GM18498 (cell line): ENCODE data around the gene USH2A.

Source experiments
- ATAC-seq: cut with Tn5 transposase; IDR thresholded peaks from one replicate; pipeline ENCODE4 v1.9.1; 2021; ENCODE audit warnings: mild to moderate bottlenecking, moderate library complexity; ENCODE audit not compliant: unreplicated experiment

The USH2A gene, protein sequence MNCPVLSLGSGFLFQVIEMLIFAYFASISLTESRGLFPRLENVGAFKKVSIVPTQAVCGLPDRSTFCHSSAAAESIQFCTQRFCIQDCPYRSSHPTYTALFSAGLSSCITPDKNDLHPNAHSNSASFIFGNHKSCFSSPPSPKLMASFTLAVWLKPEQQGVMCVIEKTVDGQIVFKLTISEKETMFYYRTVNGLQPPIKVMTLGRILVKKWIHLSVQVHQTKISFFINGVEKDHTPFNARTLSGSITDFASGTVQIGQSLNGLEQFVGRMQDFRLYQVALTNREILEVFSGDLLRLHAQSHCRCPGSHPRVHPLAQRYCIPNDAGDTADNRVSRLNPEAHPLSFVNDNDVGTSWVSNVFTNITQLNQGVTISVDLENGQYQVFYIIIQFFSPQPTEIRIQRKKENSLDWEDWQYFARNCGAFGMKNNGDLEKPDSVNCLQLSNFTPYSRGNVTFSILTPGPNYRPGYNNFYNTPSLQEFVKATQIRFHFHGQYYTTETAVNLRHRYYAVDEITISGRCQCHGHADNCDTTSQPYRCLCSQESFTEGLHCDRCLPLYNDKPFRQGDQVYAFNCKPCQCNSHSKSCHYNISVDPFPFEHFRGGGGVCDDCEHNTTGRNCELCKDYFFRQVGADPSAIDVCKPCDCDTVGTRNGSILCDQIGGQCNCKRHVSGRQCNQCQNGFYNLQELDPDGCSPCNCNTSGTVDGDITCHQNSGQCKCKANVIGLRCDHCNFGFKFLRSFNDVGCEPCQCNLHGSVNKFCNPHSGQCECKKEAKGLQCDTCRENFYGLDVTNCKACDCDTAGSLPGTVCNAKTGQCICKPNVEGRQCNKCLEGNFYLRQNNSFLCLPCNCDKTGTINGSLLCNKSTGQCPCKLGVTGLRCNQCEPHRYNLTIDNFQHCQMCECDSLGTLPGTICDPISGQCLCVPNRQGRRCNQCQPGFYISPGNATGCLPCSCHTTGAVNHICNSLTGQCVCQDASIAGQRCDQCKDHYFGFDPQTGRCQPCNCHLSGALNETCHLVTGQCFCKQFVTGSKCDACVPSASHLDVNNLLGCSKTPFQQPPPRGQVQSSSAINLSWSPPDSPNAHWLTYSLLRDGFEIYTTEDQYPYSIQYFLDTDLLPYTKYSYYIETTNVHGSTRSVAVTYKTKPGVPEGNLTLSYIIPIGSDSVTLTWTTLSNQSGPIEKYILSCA (N-terminal part only)

DNA sequence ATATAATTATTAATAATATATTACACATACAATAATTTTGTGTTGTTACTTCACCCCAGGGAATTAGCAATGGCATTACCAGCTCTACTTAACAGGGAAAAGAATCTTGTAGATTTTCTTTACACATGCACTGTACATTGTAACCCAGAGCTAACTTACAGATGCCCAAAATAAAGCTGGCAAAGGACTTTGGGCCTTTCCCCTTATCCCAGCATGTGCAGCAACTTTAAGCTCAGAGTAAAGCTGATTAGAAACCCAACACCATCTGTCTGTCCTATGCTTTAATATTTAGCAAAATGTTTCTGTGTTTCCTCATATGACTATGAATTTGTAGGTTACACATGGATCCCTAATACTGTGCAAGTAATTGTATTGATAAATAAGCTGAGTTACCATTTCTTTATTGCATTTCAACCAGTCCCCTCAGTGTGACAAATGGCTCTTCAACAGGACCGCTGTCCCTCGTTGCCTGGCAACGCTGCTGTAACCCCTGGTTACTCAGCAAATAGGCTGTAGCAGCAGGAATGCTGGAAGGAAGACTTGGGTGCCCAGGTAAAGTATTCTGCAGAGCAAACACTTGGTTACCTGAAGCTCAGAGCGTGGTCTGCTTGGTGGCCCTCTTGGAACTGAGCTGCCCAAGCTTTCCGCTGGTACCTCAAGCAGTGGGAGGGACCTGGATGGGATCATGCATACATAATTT, at the start of gene USH2A:
USH2A (minus strand) TSS at position 628 of the 700 bp plus-strand sequence. CDS start 1,112 bp downstream, outside the sequence.
- ATAC-seq, result no peak

DNA sequence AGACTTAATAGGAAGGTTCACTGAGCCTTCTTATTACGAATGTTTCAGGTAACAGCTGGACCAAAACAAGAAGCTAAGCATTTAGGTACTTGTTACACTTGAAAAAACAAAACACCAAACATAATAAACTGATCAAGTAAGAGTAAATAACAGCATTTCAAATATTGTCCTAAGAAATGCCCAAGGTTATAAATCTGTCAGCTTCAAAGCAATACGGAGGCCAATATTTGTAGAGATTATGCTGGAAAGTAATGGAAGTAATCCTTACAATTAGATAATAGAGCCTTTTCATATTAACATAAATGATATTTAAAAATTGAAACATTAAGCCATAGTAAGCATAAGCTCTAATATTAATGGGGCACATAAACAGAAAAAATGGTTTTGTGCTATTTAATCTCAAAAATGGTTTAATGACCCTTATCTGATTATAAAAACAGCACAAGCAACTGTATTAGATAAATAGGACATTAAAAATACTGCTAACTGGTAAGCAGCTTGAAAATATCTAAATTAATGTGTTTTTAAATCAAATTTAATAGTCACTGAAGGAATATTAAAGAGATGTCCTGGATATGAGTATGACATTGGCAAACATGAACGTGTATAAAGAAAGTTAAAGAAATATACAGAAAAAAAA, 43.0 kb upstream of the USH2A start:
- no peak for ATAC-seq

DNA sequence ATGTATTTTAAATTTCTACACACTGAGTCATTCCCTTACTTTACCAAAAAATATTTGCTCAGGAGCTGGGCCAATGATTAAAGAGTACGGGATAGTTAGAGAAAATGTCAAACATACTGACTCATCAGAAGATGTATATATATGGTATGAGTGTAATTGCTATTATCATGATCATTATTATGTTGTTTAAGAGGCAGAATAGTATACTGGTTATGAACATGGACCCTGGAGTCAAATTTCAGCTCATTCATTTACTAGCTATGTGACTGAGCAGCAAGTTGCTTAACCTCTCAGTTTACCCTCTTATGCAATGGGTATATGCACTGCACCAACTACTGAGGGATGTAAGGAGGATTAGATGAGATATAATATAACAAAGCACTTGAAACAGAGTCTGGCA, 41.2 kb upstream of the USH2A start:
- ATAC-seq, result no peak

DNA sequence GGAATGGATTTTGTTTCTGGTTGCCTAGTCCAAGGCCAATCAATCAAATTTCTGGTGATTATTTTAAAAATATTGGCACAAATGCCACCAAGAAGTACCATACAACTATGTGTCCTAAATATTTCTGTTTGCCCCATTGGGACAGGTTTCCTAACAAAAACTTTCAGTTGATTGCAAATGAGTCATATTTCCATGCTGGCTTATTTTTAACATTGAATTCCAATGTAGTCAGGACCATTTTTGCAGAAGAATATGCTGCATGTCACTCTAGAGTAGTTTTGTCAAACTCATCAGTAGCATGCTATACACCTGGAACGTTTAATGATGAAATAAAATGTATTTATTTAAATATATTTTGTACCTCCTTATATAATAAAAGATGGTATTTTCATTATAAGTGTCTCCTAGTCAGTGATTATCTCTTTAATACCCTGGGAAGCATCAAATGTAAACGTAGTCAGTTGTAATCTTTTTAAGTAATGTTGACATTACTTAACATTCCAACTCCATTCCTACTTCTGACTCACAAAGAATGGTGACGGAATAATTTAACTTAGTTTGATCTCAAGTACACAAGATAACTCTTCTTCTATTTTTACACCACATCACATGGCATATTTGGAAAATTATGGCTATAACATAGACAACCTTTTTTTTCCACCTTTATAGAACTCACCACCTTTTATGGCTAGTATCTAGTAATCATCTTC, 39.0 kb upstream of the USH2A start:
- ATAC-seq, result no peak

DNA sequence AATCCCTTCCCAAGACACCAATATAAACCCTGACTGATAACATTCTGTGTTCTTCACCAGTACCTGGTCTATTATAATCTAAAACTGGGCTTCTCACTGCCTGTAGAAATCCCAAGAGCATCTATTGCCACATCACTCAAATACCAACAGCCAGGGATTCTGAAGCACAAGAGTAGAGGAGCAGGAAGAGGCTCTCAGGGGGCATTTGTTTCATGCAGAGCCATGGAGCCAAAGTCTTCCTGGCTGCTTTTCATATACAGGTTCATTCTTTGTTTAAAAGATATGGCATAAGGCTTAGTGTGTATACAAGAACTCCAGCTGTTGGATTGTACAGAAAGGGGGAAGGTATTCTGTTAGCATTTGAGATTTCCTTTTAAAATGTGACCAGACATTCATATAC, 38.2 kb upstream of the USH2A start:
- no peak for ATAC-seq

DNA sequence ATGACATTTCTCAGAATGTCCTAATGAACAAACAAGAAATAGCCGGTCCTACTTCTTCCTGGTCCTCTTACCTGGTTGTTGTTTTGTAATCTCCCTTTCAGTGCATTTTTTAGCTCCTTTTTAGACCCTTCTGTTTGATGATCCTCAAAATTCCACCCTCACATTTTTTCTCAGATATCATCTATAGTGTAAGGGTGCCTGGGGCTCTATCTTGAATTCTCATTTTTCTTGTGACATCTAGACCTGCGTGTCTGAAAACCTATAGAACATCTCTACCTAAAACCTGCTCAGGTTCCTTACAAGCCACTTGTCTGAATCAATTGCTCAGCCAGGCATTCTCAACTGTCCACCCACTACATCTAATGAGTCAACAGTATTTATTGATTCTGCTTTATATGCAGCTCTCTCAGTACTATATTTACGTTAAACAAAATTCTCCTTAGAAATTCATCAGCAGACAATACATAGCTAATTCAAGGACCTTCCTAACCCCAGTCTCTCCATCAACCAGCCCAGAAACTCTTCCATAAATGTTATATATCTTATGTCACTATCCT, 36.5 kb upstream of the USH2A start:
- ATAC-seq, result no peak

DNA sequence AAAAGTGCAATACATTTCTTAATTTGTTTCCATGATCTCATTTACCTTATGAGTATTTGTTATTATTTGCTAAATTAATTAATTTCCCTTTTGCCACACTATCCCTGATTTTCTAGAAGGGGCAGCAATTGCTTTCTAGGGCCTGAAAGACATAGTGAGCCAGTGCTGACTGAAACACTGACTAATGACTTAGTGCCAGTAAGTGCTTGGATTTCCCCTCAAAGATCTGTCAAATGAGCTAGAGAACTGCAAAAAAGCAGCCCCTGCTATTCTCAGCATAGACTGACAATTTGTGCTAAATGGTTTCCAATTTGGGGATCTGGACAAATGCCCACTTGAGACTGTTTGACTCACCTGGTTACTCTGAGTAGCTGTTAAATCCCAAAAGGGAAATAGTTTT, 35.6 kb upstream of the USH2A start:
- ATAC-seq, result no peak

DNA sequence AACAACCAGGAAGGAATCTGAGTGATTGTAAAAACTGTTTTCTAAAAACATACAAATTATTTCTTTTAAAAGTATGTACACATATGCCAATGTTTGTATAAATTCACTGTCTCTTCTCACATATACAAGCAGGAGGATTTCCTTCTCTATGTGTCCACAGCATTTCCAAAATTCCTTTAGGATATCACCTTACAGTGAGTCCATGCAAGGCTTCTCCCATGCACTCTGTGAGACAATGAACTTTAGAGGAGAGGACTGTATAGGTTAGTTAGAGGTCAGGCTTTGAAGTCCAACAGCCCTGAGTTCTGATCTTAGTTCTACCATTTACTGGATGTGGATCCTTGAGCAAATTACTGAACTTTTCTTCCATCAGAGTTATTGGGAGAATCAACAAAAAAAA, 34.1 kb upstream of the USH2A start:
- no peak for ATAC-seq

DNA sequence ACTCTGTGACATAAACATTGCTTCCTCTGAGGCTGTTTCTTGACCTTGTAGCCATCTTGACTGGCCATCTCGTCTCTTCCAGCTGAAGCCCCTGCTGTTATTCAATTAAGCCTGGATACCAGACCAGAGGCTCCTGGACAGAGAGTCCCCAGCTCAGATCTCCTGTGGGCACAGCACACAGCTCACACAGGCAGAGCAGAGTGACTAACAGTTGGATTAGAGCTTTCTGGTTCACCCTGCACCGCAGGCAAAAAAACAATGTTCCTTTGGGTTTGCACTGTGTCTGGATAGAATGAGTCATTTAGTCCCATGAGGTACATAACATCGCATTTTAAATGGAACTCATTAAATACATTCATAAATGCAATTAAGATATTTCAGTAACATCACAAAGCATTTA, 33.4 kb upstream of the USH2A start:
- no peak for ATAC-seq

DNA sequence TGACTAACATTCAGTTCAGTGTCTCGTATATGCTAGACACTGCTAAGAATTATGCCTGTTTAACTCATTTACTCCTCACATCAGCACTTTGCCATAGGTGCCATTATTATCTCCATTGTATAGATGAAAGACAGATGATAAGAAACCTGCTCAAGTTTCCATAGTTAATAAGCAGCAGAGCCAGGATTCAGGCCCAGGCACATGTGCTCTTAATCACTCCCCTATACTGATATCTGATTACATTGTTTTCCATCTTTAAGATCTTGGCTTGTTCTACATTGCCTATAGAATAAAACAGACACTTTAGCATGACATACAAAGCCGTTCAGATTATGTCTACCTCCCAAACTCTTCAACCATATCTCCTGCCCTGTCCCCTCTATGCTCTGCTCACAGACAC, 30.5 kb upstream of the USH2A start:
- ATAC-seq, result no peak

DNA sequence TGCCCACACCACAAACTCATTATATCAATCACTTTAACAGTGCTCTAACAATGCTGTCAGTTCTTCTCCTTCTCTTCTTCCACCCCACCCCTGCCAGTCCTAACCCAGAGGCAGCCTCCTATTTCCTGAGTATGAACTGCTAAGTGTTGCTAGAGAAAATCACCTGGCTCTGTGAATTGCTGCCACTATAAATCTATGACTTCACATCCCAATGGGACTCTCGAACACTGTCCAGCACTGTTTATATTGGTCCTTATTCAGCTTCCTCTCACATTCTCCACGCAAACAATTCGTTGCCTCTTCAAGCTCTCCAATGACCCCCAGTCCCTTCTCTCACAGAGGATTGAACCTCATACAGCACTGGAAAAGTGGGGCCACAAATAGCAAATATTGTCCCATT, 27.0 kb upstream of the USH2A start:
- ATAC-seq, result no peak

DNA sequence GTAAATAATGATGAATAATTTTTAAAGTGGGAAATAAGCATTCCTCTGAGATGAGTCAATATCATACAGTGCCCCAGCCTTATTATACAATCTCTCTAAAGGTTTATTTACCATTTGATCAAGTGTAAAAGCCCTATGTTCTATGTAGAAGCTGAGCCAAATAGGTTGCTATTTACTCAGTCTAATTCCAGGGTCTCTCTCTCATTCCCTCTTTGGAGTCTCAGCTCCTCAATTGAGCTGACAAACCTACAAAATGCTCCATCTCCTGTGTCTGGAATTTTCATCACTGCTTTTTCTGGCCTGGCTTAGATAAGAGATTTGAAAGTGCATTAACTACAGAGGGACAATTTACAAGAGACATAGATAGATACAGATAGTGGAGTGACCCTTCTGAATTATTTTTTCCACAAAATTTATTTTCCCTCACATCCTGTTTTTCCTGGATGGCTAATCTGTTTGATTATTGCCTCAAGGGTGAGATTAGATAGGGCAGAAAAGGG, 24.8 kb upstream of the USH2A start:
- ATAC-seq, result no peak

DNA sequence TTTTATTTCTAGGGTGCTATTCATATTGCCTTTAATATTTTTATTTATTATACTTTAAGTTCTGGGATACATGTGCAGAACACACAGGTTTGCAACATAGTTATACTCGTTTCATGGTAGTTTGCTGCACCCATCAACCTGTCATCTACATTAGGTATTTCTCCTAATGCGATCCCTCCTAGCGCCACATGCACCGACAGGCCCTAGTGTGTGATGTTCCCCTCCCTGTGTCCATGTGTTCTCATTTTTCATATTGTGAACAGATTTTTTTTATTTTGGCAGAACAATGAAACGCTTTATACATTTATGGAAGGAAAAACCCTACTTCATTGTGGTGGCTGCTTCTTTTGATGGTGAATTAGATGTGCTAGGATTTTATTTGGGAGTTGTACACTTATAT, 14.4 kb upstream of the USH2A start:
- ATAC-seq, result no peak

DNA sequence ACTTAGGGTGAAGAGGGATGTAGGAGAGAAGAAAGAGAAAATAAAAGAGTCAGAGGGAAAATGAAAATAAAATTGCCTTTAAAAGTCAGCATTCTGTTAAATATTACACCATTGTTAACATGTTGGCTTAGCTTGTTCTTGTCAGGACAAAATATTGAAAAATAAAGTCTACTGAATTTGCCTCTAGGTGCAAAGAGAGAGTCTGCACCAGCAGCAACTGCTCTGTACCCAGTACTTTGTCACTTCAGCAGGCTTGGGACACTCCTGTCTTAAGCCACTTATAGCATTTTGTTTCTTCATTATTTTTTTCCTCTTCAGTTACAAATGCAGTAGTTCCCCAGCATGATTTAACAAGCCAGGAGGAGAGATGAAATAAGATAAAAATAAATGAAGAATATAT, 11.0 kb upstream of the USH2A start:
- no peak for ATAC-seq

DNA sequence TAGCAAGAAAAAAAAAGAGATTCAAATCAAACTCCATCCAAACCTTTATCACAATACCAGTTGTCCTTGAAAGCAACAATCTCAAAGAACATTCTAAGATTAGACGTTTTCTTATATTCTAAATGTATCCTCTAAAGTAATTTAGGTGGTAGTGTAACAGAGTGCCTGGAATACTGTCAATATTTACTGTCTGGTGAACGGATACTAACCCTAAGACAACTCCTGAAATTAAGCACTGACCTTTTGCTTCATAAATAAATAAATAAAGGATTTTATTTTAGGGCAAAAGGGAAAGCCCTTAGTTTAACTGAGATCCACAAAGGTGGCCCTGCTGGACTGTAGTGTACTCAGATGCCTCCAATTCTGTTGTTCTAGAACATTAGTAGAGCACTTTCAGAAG, 9.9 kb upstream of the USH2A start:
- ATAC-seq, result no peak

DNA sequence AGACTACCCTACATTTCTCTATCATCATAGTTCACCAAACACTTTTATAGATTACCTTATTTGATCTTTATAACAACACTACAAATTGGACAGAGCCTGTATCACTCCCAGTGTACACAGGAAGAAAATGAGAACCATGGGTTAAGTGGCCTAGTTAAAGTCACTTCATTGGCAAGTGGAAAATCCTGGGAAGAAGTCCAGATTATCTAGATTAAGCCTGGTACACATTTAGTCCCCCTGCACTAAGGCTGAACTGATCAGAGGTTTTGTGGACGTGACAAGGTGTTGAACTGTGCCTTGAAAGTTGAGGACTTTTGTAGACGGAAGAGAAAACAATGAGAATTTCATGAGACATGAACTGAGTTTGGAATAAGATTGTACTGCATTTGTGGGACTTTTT, 7.5 kb upstream of the USH2A start:
- no peak for ATAC-seq

DNA sequence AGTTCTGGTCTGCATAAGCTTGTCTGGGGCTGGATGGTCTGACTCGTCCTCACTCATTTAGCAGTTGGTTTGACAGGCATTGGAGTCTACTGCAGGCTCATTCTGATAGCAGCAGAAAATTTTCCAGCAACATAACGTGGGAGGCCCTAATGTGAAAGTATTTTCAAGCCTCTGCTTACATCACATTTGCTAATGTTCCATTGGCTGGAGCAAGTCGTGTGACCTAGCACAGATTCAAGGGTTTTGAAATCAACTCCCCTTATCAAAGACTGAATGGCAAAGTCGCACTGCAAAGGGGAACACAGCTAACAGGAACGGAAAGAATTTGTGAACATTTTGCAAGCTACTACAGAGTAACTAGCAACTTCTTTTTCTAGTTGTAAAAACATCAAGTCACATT, 2.3 kb upstream of the USH2A start:
- no peak for ATAC-seq

DNA sequence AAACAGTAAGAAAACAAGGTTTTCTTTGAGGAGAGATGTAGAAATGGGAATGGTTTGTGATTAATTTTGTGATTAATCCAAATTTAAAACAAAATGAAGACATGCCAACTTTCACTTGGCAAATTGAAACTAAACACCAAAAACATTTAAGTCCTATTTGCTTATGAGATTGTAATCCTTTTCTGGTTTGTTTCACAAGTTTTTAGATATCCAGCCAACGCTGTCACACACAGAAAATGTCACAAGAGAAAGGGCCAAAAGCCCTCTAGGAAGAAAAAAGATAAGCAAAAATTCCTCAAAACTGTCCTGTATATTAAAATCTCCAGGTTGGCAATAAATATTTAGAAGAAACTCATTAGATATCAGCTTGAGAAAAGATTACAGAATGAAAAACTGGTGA, 2.5 kb downstream of the USH2A start:
- ATAC-seq, result no peak

DNA sequence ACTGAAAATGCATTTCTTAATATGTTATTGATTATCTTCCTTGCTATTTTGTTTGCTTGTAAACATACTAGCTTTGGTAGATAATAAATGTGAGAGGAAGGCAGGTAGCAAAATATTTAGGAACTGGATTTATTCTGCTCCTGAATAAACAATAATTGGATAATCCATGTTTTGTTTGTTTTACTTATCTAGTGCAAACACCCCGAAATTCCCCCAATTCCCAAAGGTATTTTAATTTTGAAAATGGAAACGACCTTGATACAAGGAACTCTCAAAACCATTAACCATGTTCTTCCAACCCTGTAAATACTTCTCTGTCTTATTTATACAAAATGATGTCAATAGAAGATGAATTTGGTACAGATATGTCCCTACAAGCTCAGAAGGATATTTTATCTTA, 3.0 kb downstream of the USH2A start:
- no peak for ATAC-seq
